Activated naive CD8-positive, alpha-beta T cell treated with anti-CD3 and anti-CD28 coated beads, Interleukin-2, amount 10 ng/mL, durations not matched to agents 7 days and 5 days (primary cell): ENCODE data around the gene SHANK3. TPM values are rescaled to one million over a fixed set of nuclear protein-coding genes. Genes with fewer than 3 reads are reported as not detected.

Experiments used
- ATAC-seq: fragments of 150-1000 bp; cut with Tn5 transposase; one replicate; pipeline ENCODE4 v1.10.0; 2021; ENCODE audit warnings: low read depth, moderate library complexity
- POLR2A ChIA-PET: fragments of 350-600 bp; sonication (Branson Sonifier 250); formaldehyde crosslinking; loops from one replicate; lab custom pipeline; 2021; ENCODE audit warnings: antibody characterized with exemption; lab: Charles Lee
- DNase-seq: peaks from one replicate; pipeline ENCODE4 v3.0.0; 2021
- H3K27ac Mint-ChIP-seq: one replicate; pipeline ENCODE4 v1.8.0; 2022; ENCODE audit warnings: mild to moderate bottlenecking, mixed read lengths
- H3K27me3 Mint-ChIP-seq: one replicate; pipeline ENCODE4 v1.8.0; 2022; ENCODE audit warnings: mild to moderate bottlenecking, moderate library complexity, mixed read lengths
- H3K36me3 Mint-ChIP-seq: one replicate; pipeline ENCODE4 v1.8.0; 2021; ENCODE audit warnings: mild to moderate bottlenecking, mixed read lengths
- H3K4me1 Mint-ChIP-seq: one replicate; pipeline ENCODE4 v1.8.0; 2021; ENCODE audit warnings: mixed read lengths
- H3K4me3 Mint-ChIP-seq: one replicate; pipeline ENCODE4 v1.8.0; 2022; ENCODE audit warnings: mild to moderate bottlenecking, moderate library complexity, mixed read lengths
- H3K9me3 Mint-ChIP-seq: one replicate; pipeline ENCODE4 v1.8.0; 2021; ENCODE audit warnings: mixed read lengths
- total RNA-seq, 2 experiments: library from RNA; stranded (reverse); gene quantifications; one replicate each; pipeline ENCODE4 v1.2.3, GENCODE V29; 2021

SHANK3 gene
- under 1 TPM in 1 of 2 experiments, not detected in 1; 0.06 TPM for total RNA-seq

DNA sequence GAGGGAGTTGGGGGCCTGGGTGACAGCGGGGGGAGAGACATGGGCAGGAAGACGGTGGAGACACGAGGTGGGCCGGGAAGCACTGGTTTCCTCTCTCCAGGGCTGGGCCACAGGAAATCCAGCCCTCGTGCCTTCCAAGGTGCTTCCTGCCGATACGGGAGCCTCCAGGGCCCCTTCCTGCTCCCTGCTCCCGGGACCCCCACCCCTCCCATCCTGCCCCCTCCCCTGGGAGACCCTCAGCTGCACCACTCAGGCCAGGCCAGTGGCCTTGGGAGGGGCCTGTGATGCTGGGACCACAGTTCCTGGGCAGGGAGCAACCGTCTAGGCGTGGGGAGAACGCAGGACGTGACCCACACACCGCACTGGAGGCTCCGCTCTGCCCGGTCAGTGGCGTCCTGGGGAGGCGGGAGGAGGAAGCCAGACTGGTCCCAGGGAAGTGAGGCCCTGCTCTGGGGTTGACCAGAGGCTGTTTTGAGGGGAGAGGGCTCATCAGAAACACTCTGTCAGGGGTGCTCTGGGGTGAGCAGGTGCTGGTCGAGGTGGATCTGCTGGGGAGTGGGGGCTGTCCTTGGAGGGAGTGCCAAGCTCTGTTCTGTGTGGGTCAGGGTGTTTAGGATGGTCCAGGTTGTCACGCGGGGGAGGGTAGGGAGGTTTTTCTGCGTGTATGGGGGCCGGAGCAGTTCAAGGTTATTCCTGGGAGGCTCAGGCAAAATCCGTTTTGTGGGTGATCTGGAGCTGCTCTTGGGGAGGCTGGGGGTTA lies at the start of gene SHANK3:
Gene SHANK3 (plus strand): TSS at position 353 of the 760 bp plus-strand sequence.
- Mint-ChIP-seq H3K27ac (peak within 1 kb of the TSS; percentile 58), H3K4me3 (peak within 1 kb of the TSS; percentile 35), H3K36me3 (no peaks in the 10 kb centered on the region), H3K4me1 (peaks cover 5% of the 10 kb centered on the region), H3K9me3 (no peaks in the 10 kb centered on the region), H3K27me3 (peaks cover 63% of the 10 kb centered on the region)
- no peak for ATAC-seq
- POLR2A ChIA-PET = no interaction called here
- no peak for DNase-seq

DNA sequence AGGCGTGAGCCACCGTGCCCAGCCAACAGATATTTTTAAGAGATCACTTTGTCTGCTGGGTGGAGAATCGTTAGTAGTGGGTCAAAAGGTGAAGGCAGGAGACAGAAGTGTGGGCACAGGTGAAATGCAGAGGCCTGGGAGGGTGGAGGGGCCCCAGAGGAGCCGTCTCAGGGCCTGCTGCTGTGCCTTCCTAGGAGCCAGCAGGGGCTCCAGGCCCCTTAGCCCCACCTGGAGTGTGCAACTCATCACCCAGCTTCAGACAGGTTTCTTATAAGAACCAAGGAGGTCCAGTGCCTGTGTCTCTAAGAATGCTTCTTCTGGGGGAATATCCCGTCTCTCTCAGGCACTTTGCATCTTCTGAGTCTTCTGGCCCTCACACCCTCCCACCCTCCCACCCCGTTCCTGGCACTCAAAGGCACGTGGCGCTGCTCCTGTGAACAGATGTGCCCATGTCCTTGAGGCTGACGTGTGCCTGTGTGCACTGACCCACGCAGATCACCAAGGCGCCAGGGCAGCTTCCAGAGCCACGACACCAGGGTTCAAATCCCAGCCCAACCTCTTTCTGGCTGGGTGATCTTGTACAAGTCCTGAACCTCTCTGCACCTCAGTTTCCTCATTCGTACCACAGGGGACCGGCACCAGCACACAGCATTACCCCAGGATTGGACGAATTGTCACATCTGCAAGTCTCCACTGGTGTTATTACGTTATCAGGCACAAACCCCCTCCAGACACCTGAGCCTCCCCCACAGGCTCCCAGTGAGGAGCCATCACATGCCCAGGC lies 48.1 kb upstream of the SHANK3 start:
- H3K4me3 Mint-ChIP-seq = no peak overlapping the region
- peaks cover 3% of the 10 kb centered on the region for H3K36me3 Mint-ChIP-seq
- no peak for DNase-seq
- no peaks in the 10 kb centered on the region for H3K27me3 Mint-ChIP-seq
- no peaks in the 10 kb centered on the region for H3K9me3 Mint-ChIP-seq
- no peak for ATAC-seq
- H3K4me1 Mint-ChIP-seq = peaks cover 46% of the 10 kb centered on the region
- POLR2A ChIA-PET = interaction anchor here (1.5 to 6.1 kb wide), 2 partner anchors 85 to 94 kb away, joined by 3 to 247 read pairs; partner anchors contain the start of genes SCO2 and TYMP
- peak overlapping the region; percentile 32 for H3K27ac Mint-ChIP-seq

GRCh38 chr22:50625131-50625567 lies 47.5 kb upstream of the SHANK3 start:
- DNase-seq = no peak
- H3K4me3 Mint-ChIP-seq = no peak overlapping the region
- no peaks in the 10 kb centered on the region for H3K27me3 Mint-ChIP-seq
- POLR2A ChIA-PET = interaction anchor here (1.5 kb wide), 1 partner anchor 86 kb away, joined by 3 read pairs; no protein-coding TSS in a partner anchor
- peaks cover 40% of the 10 kb centered on the region for H3K4me1 Mint-ChIP-seq
- no peaks in the 10 kb centered on the region for H3K9me3 Mint-ChIP-seq
- H3K27ac Mint-ChIP-seq = peak overlapping the region; percentile 58
- ATAC-seq = no peak
- peaks cover 3% of the 10 kb centered on the region for H3K36me3 Mint-ChIP-seq

DNA sequence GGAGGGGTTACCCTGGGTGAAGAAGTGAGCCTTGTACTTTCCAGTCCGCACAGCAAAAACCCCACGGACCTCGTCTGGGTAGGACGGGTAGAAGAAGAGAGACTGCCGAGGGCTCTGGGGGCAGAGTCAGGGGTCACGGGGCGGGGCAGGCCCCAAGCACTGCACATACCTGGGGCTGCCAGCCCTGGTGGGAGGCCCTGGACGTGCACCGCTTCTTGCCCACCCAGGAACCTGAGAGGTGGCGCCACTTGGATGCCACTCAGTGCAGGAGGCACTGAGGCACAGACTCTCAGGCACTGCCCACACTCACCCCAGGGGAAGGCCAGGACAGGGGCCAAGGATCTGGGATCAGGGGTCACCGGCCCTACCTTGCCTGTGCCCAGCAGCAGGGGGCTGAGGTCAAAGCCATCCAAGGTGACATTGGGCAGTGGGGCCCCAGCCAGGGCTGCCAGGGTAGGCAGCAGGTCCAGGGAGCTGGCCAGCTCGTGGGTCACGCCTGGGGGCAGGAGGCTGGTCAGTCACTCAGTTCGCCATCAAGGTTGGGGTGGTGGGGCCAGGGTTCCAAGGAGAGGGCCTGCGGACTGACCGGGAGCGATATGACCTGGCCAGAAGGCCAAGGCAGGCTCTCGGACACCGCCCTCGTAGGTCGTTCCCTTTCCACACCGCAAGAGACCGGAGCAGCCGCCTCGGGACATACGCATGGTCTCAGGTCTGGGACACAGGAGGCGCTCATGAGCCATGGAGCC lies 46.9 kb upstream of the SHANK3 start:
- no peak overlapping the region for H3K27ac Mint-ChIP-seq
- no peaks in the 10 kb centered on the region for H3K27me3 Mint-ChIP-seq
- H3K36me3 Mint-ChIP-seq = peaks cover 3% of the 10 kb centered on the region
- ATAC-seq = no peak
- no peak overlapping the region for H3K4me3 Mint-ChIP-seq
- H3K4me1 Mint-ChIP-seq = peaks cover 35% of the 10 kb centered on the region
- POLR2A ChIA-PET = interaction anchor here (1.0 to 3.3 kb wide), 4 partner anchors 63 to 100 kb away, joined by 3 to 19 read pairs (median 4); partner anchors contain the start of genes SCO2, SYCE3 and TYMP
- H3K9me3 Mint-ChIP-seq = no peaks in the 10 kb centered on the region
- no peak for DNase-seq

- Mint-ChIP-seq H3K36me3 (peaks cover 3% of the 10 kb centered on the region), H3K9me3 (no peaks in the 10 kb centered on the region), H3K4me3 (peak overlapping the region; percentile 77), H3K27me3 (no peaks in the 10 kb centered on the region), H3K4me1 (peaks cover 29% of the 10 kb centered on the region), H3K27ac (peak overlapping the region; percentile 80)
- POLR2A ChIA-PET = interaction anchor here (1.0 to 3.3 kb wide), 6 partner anchors 64 to 119 kb away, joined by 3 to 19 read pairs (median 4); partner anchors contain the start of genes LMF2, NCAPH2, SCO2 and SYCE3
- ATAC-seq (no peak), DNase-seq (no peak)
Measured at GRCh38 chr22:50626314-50626849, 46.2 kb upstream of the SHANK3 start.

- no peak for DNase-seq
- peak overlapping the region; percentile 77 for H3K4me3 Mint-ChIP-seq
- H3K4me1 Mint-ChIP-seq = peaks cover 22% of the 10 kb centered on the region
- H3K9me3 Mint-ChIP-seq = no peaks in the 10 kb centered on the region
- peak overlapping the region; percentile 82 for H3K27ac Mint-ChIP-seq
- POLR2A ChIA-PET = interaction anchor here (1.0 to 3.3 kb wide), 8 partner anchors 45 to 383 kb away, joined by 3 to 19 read pairs (median 4); partner anchors contain the start of genes CHKB, LMF2, NCAPH2 and SCO2
- peaks cover 3% of the 10 kb centered on the region for H3K36me3 Mint-ChIP-seq
- ATAC-seq = no peak
- H3K27me3 Mint-ChIP-seq = no peaks in the 10 kb centered on the region
Measured at GRCh38 chr22:50626850-50627641, 45.6 kb upstream of the SHANK3 start.

- H3K27ac Mint-ChIP-seq = peak within 1 kb of the TSS; percentile 82
- no peaks in the 10 kb centered on the region for H3K27me3 Mint-ChIP-seq
Measured at GRCh38 chr22:50627642-50628542, 44.7 kb upstream of the SHANK3 start, which contains the start of gene ARSA. TSS of gene ARSA (minus strand) at chr22:50628152. CDS start at chr22:50627779, 373 bp downstream.

DNA sequence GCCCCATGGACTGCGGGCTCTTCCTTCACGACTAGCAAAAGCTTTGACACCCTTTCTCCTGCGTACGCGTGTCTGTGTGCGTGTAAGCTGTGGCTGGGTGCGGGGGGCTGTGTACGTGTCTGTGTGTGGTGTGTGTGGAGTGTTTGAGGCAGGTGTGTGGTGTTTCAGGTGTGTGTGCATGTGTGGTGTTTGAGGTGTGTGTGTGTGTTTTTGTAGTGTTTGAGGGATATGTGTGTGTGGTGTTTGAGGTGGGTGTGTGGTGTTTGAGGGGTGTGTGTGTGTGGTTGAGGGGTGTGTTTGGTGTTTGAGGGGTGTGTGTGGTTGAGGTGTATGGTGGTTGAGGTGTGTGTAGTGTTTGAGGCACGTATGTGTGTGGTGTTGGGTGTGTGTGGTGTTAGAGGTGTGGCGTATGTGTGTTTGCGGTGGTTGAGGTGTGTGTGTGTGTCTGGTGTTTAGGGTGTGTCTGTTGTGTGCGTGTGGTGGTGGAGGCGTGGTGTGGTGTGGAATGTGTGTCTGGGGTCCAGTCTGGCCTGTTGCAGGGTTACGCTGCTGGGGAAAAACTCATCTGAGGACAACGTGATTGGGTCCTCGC lies 44.0 kb upstream of the SHANK3 start:
- POLR2A ChIA-PET = interaction anchor here (1.1 to 3.3 kb wide), 4 partner anchors 83 to 384 kb away, joined by 3 to 19 read pairs (median 4); partner anchors contain the start of genes KLHDC7B, SCO2 and TUBGCP6
- no peaks in the 10 kb centered on the region for H3K9me3 Mint-ChIP-seq
- no peaks in the 10 kb centered on the region for H3K27me3 Mint-ChIP-seq
- H3K36me3 Mint-ChIP-seq = peaks cover 3% of the 10 kb centered on the region
- peak overlapping the region; percentile 77 for H3K4me3 Mint-ChIP-seq
- peak overlapping the region; percentile 72 for H3K27ac Mint-ChIP-seq
- DNase-seq = no peak
- ATAC-seq = no peak
- H3K4me1 Mint-ChIP-seq = peaks cover 13% of the 10 kb centered on the region

More at GRCh38 chr22:50627642-50628542, 44.7 kb upstream of the SHANK3 start, which contains the start of gene ARSA:
- H3K4me1 Mint-ChIP-seq = peaks cover 15% of the 10 kb centered on the region
- H3K36me3 Mint-ChIP-seq = peaks cover 3% of the 10 kb centered on the region
- no peaks in the 10 kb centered on the region for H3K9me3 Mint-ChIP-seq
- DNase-seq = peak; percentile 82
- peak; percentile 95 for ATAC-seq
- POLR2A ChIA-PET = interaction anchor here (0.6 to 3.3 kb wide), 8 partner anchors 46 to 384 kb away, joined by 3 to 19 read pairs (median 4); partner anchors contain the start of genes CHKB, KLHDC7B, LMF2 and NCAPH2
- peak within 1 kb of the TSS; percentile 77 for H3K4me3 Mint-ChIP-seq

DNA sequence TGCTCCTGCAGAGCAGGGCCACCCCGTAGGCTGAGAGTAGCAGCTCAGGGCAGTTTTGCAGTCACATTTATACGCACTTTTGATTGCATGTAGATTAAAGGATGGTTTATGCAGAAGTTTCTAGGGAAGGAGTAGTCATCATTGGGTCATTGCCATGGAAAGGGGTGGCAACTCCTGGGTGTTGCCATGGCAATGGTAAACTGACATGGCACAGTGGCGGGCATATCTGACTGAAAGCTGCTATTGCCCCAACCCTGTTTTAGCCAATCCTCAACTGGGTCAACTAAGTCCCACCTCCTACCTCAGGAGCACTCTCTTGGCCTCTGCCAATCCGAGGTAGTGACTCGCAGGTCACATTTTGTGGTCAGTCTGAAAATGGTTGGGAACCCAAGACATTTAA lies 42.2 kb upstream of the SHANK3 start:
- H3K4me3 Mint-ChIP-seq = no peak overlapping the region
- H3K9me3 Mint-ChIP-seq = no peaks in the 10 kb centered on the region
- H3K36me3 Mint-ChIP-seq = no peaks in the 10 kb centered on the region
- ATAC-seq (no peak), DNase-seq (no peak)
- no peaks in the 10 kb centered on the region for H3K27me3 Mint-ChIP-seq
- POLR2A ChIA-PET = interaction anchor here (0.8 to 1.2 kb wide), 2 partner anchors 9 to 105 kb away, joined by 5 read pairs; partner anchors contain the start of gene SCO2
- no peak overlapping the region for H3K27ac Mint-ChIP-seq
- H3K4me1 Mint-ChIP-seq = peaks cover 11% of the 10 kb centered on the region

GRCh38 chr22:50633086-50633485 lies 39.5 kb upstream of the SHANK3 start:
- Mint-ChIP-seq H3K27ac (no peak overlapping the region), H3K36me3 (peaks cover 2% of the 10 kb centered on the region), H3K4me1 (peaks cover 9% of the 10 kb centered on the region), H3K4me3 (no peak overlapping the region), H3K27me3 (no peaks in the 10 kb centered on the region), H3K9me3 (peaks cover 3% of the 10 kb centered on the region)
- POLR2A ChIA-PET = interaction anchor here (1.0 kb wide), 1 partner anchor 12 kb away, joined by 4 read pairs; no protein-coding TSS in a partner anchor
- ATAC-seq = no peak
- no peak for DNase-seq
